ENCODE results near the gene UNKL. TPM values are rescaled to one million over a fixed set of nuclear protein-coding genes. Genes with fewer than 3 reads are reported as not detected.

Gene UNKL
- total and polyA plus RNA-seq, 2 donors (not counting 1 experiment from before 2014, with no cell fraction given): 53.9 to 178 TPM

- 94% methylated on average over 28 of the region's 33 CpGs for WGBS (ENCODE audit: insufficient coverage)
- H3K4me3 Mint-ChIP-seq: no peak overlapping the region
- DNase-seq (no peak), ATAC-seq (ENCODE audit: low read depth) (no peak)
- Histone ChIP-seq H3K4me2 (replicated peaks; ENCODE audit: low read depth, low read length, poor library complexity, severe bottlenecking) (no peak overlapping the region), H3K4me3 (ENCODE audit: control extremely low read depth in 1 of 5, extremely low read depth in 1 of 5, insufficient read depth in 1 of 5, low read depth in 2 of 5, low read length in 4 of 5) (no peak overlapping the region), H3K79me2 (ENCODE audit: control insufficient read depth, insufficient read depth, low read length) (peaks cover 86% of the 10 kb centered on the region), H3K4me1 (ENCODE audit: control insufficient read depth in 2 of 2, insufficient read depth in 2 of 2, low read length in 2 of 2) (peaks cover 7 to 8% of the 10 kb centered on the region in 2 donors), H2AFZ (ENCODE audit: insufficient read depth, low read depth, low read length, poor library complexity, severe bottlenecking) (no peak overlapping the region), H3K9me3 (ENCODE audit: control extremely low read depth in 1 of 3, control insufficient read depth in 2 of 3, insufficient read depth in 1 of 3, low read length in 2 of 3) (no peaks in the 10 kb centered on the region), H3K27me3 (replicated peaks in 1 of 4; ENCODE audit: control extremely low read depth in 1 of 4, control insufficient read depth in 3 of 4, insufficient read depth in 4 of 4, low read length in 3 of 4) (no peaks in the 10 kb centered on the region), H3K9ac (ENCODE audit: low read length) (no peak overlapping the region), H3K27ac (ENCODE audit: low read length in 2 of 2) (no peak overlapping the region), H3K36me3 (replicated peaks in 1 of 2; ENCODE audit: control extremely low read depth in 1 of 2, control insufficient read depth in 1 of 2, extremely low read depth in 1 of 2, insufficient read depth in 2 of 2, low read length in 1 of 2) (peaks cover 0 to 9% of the 10 kb centered on the region in 2 experiments), H4K20me1 (ENCODE audit: control insufficient read depth, insufficient read depth, low read length, poor library complexity, severe bottlenecking) (peaks cover 88% of the 10 kb centered on the region)
- H3K27me3 Mint-ChIP-seq: no peaks in the 10 kb centered on the region
- no peaks in the 10 kb centered on the region for H3K9me3 Mint-ChIP-seq (ENCODE audit: insufficient read depth)
- peaks cover 30% of the 10 kb centered on the region for H3K4me1 Mint-ChIP-seq
- TF ChIP-seq CTCF (IDR thresholded peaks at IDR 0.05): no peak
- no peak for TF ChIP-seq EZH2 (IDR thresholded peaks at IDR 0.05; ENCODE audit: borderline replicate concordance, insufficient read depth, low read depth, low read length, poor library complexity, severe bottlenecking)
- ChIA-PET CTCF (no interaction called here), POLR2A (interaction anchor here (0.5 kb wide), 1 partner anchor 27 kb away, joined by 4 read pairs; no protein-coding TSS in a partner anchor)
- peak overlapping the region; percentile 41 for H3K27ac Mint-ChIP-seq
- intact Hi-C loops (cut with micrococcal nuclease): loop anchor here (10.0 kb wide), 1 partner anchor 49 kb away; no protein-coding TSS in a partner anchor
These were observed 58.2 kb downstream of the UNKL start for GRCh38 chr16:1356061-1356900.

DNA sequence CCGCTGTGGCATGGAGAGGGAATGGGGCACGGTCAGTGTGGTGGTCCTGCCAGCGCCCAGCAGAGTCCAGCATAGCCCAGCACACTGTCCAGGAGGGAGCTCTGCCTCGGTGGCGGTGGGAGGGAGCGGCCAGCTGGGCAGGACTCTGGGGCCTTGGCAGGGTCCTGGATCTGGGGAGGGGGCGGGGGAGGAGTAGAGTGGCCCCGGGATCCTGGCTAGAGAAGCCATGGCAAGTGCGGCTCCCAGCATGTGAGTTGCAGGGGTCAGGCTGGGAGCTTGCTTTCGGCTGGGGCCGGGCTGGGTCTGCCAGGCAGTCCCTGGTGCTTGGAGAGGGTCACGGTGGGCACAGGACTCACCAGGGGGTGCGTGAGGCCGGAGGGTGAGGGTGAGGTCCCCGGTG lies 58.9 kb downstream of the UNKL start:
- ChIA-PET POLR2A (no interaction called here), CTCF (interaction anchor here (0.6 kb wide), 1 partner anchor 9 kb away, joined by 3 read pairs; no protein-coding TSS in a partner anchor)
- Mint-ChIP-seq H3K27me3 (no peaks in the 10 kb centered on the region), H3K4me3 (no peak overlapping the region), H3K27ac (no peak overlapping the region), H3K9me3 (ENCODE audit: insufficient read depth) (no peaks in the 10 kb centered on the region), H3K4me1 (peaks cover 35% of the 10 kb centered on the region)
- ATAC-seq (ENCODE audit: low read depth): no peak
- H3K4me1 ChIP-seq (ENCODE audit: control insufficient read depth in 2 of 2, insufficient read depth in 2 of 2, low read length in 2 of 2): peaks cover 14 to 15% of the 10 kb centered on the region in 2 donors
- no peaks in the 10 kb centered on the region for H3K9me3 ChIP-seq (ENCODE audit: control extremely low read depth in 1 of 3, control insufficient read depth in 2 of 3, insufficient read depth in 1 of 3, low read length in 2 of 3)
- 93% methylated on average over 13 of the region's 15 CpGs for WGBS (ENCODE audit: insufficient coverage)
- H2AFZ ChIP-seq (ENCODE audit: insufficient read depth, low read depth, low read length, poor library complexity, severe bottlenecking): no peak overlapping the region
- no peak for DNase-seq
- peaks cover 81% of the 10 kb centered on the region for H4K20me1 ChIP-seq (ENCODE audit: control insufficient read depth, insufficient read depth, low read length, poor library complexity, severe bottlenecking)
- peaks cover 87% of the 10 kb centered on the region for H3K79me2 ChIP-seq (ENCODE audit: control insufficient read depth, insufficient read depth, low read length)
- H3K36me3 ChIP-seq (replicated peaks in 1 of 2; ENCODE audit: control extremely low read depth in 1 of 2, control insufficient read depth in 1 of 2, extremely low read depth in 1 of 2, insufficient read depth in 2 of 2, low read length in 1 of 2): peaks cover 0 to 9% of the 10 kb centered on the region in 2 experiments
- no peak overlapping the region for H3K9ac ChIP-seq (ENCODE audit: low read length)
- TF ChIP-seq CTCF (IDR thresholded peaks at IDR 0.05) (no peak), EZH2 (IDR thresholded peaks at IDR 0.05; ENCODE audit: borderline replicate concordance, insufficient read depth, low read depth, low read length, poor library complexity, severe bottlenecking) (no peak)
- intact Hi-C loops (cut with micrococcal nuclease): loop anchor here (10.0 kb wide), 1 partner anchor 49 kb away; no protein-coding TSS in a partner anchor
- no peak overlapping the region for H3K27ac ChIP-seq (ENCODE audit: low read length in 2 of 2)
- no peak overlapping the region for H3K4me3 ChIP-seq (ENCODE audit: control extremely low read depth in 1 of 5, extremely low read depth in 1 of 5, insufficient read depth in 1 of 5, low read depth in 2 of 5, low read length in 4 of 5)
- no peak overlapping the region for H3K4me2 ChIP-seq (replicated peaks; ENCODE audit: low read depth, low read length, poor library complexity, severe bottlenecking)
- no peaks in the 10 kb centered on the region for H3K27me3 ChIP-seq (replicated peaks in 1 of 4; ENCODE audit: control extremely low read depth in 1 of 4, control insufficient read depth in 3 of 4, insufficient read depth in 4 of 4, low read length in 3 of 4)

All from B cell (primary cell).